ENCODE data around the gene RGCC.
"Not testable (repeated sequence)": the region's sequence is repeated elsewhere in the genome, so short reads cannot be mapped to it uniquely, and the experiment has no call there.

RGCC gene, protein sequence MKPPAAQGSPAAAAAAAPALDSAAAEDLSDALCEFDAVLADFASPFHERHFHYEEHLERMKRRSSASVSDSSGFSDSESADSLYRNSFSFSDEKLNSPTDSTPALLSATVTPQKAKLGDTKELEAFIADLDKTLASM

DNA sequence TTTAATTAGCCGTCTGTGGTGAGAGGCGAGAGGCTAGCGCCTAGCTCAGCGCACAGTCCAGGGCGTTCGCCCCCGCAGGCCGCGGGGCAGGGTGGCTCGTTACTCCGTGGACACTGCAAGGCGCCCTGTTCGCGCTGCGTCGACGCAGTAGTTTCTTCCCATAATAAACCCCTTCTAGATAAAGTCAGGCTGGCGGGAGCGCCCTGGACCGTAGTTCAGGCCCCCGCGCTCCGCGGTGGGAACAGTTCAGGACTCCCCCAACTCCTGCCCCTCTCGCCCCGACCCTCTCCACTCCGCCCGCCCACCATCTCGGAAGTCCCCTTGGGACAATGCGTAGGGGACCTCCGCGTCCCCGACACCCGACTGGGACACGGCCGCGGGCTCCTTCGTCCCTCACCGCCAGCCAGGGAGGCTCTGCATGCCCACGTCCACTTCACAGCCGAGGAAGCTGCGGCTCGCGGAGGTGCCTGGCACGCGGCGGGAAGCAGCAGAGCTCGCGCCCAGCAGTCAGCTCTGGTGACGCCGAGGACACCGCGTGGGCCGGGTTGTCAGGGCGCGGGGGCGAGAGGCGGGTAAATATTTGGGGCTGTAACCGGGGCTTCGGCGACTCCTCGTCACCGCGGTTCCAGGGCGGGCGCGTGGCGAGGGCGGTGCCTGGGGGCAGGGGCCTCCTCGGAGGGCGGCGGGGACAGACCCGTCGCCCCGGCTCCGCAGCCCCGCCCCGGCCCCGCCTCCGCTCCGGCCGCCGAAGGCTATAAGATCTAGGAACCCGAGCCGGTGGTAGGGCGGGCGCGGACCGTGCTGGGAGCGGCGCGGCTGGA lies at the start of gene RGCC:
RGCC (plus strand) TSS at position 783 of the 821 bp plus-strand sequence. CDS start 158 bp downstream, outside the sequence.
- peak; percentile 85 for DNase-seq

DNA sequence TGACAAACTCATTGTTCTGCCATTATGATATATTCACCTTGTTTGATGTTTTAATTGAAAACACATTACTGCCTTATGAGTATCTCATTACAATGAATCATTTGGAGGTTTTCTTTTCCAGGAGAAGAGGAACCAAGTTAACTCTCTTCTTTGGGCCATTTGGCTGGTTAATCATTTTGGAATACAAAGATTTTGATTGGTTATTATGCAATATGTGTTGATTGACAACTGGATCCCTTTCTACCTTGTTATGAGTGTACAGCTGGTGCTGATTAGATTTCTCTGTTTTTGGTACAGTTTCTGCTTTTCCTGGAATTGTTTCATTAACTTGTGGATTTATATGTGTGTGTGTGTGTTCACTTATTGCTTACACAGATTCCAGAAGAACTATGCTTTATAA lies 49.2 kb upstream of the RGCC start:
- no peak for DNase-seq

DNA sequence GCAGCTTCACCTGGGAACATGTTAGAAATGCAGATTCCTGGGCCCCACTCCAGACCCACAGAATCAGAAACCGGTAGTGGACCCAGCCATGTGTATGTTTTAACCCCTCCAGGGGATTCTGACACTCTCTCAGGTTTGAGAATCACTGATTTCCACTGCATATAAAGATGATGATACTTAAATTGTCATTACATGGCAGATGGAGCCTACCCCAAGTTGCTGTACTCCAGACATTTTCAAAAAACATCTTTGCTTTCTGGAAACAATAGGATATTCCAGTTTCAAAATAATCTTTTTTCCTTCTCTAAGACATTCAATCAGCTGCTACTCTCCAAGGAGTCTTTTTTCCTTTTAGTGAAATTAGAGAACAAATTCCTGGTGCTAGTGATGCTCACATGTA lies 48.6 kb upstream of the RGCC start:
- DNase-seq: no peak

DNA sequence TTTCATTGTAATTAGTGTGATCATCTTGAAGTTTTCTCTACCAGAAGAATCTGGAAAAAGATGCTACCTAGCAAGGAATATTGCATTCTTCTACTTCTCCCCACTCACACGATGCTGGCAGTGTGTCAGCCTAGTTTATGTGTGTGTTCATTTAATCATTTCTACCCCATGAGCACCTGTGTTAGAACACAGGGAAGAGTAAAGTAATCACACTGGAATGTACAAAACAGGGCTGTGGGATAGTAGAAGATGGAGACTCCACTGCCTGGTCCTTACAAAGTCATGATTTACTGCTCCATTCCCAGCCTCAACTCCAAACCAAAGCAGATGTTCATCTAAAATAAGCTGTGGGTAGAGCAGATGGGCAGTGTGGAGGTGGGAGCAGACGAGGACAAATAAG lies 47.7 kb upstream of the RGCC start:
- DNase-seq: no peak

DNA sequence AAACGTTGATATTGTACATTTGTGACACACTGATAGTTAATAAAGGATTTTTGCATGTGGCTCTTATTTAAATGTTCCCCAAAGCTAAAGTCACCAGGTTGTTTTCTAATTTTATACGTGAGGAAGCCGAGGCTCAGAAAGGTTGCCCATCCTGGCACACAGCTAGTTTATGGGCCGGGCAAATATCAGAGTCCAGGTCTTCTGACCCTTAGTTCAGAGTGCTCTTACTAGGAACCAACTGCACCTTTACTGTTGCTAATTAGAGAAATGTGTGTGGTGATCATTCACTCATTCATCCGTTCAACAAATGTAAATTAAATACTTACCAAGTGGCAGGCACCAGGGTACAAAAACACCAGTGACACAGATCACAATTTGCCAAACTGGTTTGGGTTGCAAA lies 46.3 kb upstream of the RGCC start:
- no peak for DNase-seq

DNA sequence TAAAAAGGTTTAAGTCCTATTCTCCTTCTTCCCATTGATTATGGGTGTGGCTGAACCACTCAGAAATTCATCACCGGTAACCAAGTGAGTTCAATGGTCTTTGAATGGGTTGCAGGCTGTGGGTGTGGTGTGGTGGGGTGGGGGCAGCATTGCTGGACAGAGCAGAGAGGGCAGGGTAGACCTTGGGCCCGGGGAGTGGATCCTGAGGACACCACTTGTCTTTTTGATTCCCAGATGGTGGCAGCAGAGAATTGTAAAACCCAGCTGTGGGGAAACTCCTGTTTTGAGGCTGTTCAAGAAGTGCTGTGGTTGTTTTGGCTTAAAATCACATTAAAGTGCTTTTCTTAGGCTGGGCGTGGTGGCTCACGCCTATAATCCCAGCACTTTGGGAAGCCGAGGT lies 45.8 kb upstream of the RGCC start:
- DNase-seq: no peak

DNA sequence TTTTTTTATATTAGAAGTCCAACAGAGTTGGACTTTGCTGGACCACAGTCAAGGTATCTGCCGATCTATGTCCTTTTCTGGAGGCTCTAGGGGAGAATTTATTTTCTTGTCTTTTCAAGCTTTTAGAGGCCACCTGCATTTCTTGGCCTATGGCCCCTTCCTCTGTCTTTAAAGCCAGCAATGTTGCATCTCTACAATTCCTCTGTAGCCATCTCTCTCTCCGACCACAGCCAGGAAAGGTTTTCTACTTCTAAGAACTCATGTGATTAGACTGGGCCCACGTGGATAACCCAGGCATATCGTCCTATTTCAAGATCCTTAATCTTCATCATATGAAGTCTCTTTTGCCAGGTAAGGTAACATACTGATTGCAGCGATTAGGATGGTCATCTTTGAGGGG lies 43.5 kb upstream of the RGCC start:
- no peak for DNase-seq

DNA sequence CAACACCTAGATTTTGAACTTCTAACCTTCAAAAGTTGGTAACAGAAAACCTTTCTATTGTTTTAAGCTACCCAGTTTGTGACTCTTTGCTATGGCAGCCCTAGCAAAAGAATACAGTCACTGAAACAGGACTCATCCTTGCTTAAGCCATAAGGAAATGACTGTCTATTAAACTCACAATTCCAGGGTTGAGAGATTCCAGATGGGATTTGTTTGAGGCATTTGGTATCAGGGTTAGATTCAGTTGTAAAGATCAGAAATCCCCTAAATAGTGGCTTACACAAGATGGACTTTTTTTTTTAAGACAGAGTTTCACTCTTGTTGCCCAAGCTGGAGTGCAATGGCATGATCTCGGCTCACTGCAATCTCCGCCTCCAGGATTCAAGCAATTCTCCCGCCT lies 41.1 kb upstream of the RGCC start:
- DNase-seq: no peak

DNA sequence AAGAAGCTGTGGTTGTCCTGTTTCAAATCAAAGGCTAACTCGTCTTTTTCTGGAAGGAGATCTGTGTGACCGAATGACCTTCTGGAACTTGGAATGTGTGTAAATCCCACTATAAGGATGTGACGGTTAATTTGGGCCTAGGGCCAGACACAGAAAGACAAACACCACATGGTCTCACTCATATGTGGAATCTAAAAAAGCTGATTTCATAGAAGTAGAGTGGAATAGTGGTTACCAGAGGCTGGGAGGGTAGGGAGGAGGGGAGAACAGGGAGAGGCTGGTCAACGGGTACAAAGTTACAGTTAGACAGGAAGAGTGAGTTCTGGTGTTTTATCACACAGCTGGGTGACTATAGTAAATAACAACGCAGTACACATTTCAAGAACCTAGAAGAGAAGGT lies 39.3 kb upstream of the RGCC start:
- no peak for DNase-seq

DNA sequence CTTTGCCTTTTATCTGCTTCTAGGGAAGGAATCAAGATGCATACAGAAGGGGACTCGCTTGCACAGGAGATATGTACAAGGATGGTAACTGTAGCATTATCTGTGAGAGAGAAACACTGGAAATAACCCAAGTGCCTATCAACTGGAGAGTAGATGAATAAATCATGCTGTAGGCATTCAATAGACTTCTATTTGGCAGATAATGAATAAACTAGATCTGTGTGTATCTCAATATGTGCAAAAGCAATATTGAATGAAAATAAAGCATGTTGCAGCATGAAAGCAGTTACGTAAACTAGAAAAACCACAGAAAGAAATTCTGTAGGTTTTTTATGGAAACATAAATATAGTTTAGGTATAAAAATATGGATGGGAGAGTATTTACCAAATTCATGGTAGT lies 38.6 kb upstream of the RGCC start:
- no peak for DNase-seq

DNA sequence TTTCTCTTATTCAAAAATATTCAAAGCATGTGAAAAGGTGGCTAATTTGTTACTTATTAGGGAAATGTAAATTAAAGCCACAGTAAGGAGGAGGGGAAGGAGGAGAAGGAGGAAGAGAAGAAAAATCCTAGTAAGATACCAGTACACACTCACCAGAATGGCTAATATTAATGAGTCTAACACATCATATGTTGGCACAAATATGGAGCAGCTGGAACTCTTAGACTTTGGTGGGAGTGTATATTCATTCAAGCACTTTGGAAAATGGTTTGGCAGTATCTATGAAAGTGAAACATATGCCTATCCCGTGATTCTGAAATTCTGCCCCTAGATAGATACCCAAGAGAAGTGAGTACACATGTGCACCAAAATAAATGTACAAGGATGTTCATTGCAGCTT lies 38.1 kb upstream of the RGCC start:
- no peak for DNase-seq

DNA sequence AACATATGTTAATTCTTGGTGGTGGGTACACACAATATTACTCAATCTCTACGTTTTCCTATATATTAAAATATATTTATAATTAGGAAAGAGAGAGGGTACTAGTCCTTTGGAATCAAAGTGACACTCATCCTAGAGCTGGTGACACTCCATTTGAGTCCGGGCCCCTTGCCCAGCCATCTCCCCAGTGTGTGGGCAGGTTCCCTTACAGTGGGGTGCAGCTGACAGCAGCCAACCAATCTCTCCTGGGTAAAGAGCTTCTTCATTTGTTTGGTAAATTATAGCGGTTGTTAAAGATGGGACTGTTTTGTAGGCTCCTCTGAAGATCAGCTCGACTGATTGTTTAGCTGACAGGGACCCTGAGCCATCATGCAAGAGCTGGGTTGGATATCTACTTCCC lies 37.2 kb upstream of the RGCC start:
- DNase-seq: no peak

DNA sequence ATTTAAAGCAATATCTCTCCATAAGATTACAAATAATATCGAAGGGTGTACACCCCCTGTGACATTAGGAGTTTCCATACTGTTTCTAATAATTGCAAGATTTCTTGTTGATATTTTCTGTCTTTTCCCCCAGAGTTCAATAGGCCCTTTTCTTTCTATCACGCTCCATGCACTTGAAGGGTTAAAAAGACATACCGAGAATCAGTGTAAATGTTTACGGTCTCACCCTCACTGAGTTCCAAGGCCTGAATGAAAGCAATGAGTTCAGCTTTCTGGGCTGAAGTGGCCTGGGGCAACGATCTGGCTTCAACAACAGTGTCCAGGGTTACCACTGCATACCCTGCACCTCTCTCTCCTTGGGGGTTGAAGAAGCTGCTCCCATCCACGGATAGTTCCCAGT lies 36.0 kb upstream of the RGCC start:
- DNase-seq: not testable (repeated sequence)

DNA sequence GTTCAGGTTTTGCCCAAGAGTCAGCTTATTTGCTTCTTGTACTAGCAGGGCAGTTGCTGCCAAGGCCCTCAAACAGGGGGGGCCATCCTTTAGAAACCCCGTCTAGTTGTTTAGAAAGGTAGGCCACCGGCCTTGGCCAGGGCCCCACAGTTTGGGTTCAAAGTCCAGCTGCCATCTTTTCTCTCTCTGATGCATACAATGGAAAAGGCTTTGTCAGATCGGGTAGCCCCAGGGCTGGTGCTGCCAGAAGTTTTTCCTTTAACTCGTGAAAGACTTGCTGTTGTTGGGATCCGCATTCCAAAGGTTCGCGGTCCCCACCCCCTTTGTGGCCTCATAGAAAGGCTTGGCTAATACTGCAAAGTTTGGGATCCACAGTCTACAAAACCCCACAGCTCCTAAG lies 35.4 kb upstream of the RGCC start:
- not testable (repeated sequence) for DNase-seq

DNA sequence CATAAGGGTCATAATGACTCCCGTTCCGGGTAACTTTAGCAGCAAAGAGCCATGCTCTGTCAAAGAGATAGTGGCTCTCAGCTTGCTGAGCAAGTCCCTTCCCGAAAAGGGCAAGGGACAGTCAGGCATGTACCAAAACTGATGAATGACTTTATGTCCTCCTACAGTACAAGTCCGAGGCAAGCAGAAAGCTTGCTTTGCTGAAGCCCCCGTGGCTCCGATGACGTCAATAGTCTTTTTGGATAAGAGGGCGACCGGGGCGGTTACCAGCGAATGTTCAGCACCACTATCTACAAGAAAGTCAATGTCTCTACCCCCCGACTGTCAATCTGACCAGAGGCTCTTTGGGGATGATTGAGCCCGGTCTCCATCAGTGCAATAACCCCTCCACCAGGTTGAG lies 34.1 kb upstream of the RGCC start:
- not testable (repeated sequence) for DNase-seq

DNA sequence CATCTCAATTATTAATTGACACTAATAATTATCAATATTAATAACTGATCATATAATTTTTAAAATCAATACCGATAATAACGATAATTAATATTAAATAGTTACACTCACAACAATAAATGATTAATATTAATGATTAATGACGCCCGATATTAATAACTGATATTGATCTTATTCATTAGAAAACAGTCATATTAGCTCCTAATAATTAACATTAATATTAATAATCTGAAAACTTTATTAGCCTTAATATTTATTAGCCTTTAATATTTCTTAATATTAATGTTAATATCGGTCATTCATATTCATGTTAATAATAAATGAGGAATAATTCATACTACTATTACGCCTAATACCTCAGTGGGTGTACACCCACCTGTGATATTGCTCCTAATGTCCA lies 32.7 kb upstream of the RGCC start:
- DNase-seq: not testable (repeated sequence)

DNA sequence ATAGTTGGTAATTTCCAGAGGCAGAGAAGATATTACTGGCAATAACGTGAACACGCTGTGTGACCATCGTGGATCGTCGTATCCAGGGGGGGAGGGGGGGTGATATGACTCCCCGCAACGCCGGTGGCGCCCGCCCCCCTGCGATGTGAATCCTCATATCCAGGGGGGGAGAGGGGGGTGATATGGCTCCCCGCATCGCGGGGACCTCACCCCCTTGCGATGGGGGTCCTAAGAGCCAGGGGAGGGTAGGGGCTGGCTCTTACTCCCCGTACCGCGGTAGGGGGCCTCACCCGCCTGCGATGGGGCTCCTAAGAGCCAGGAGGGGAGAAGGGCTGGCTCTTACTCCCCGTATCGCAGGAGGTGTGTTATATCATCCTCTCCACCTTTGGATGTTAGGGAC lies 31.3 kb upstream of the RGCC start:
- no peak for DNase-seq

DNA sequence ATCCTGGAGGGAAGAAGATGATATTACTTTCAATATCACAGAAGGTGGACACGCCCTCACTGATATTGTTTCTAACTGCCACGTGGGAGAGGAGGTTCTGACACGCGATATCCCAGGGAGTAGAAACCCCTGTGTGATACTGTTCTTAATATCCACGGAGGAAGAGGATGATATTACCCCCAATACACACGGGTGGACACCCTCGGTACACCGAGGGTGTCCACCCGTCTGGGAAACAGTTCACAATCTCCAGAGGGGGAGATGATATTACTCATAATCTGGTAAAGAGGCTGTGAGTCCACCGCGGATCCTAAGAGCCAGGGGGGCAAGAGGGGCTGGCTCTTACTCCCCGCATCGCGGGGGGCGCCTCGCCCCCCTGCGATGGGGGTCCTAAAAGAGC lies 29.7 kb upstream of the RGCC start:
- no peak for DNase-seq

DNA sequence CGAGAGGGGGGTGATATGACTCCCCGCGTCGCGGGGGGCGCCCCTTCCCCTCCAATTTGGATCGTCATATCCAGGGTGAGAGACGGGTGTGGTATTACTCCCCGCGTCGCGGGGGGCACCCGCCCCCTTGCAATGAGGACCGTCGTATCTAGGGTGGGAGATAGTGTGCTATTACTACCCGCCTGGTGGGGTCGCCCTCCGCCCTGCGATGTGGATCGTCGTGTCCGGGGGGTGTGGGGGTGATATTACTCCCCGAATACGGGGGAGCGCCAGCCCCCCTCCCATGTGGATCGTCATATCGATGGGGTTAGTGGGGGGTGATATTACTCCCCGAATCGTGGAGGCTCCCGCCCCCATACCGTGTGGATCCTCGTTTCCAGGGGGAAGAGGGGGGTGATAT lies 29.2 kb upstream of the RGCC start:
- peak; percentile 28 for DNase-seq

DNA sequence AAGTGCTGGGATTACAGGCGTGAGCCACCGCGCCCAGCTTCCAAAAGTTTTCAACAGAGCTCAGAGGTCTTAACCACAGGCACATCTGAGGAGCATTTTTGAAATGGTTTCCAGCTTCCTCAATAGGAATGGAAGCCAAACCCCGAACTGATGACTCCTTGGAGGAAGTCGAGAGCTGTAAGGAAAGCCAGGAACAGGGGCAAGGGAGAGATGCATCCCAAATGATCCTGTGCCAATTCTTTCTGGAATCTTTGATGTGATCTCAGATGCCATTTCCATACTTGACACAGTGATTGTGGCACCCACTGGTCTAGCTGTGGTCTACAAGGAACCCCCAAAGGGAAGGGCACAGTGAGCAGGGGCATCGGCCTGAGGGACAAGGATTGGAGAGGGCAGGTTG lies 23.3 kb upstream of the RGCC start:
- not testable (repeated sequence) for DNase-seq

DNA sequence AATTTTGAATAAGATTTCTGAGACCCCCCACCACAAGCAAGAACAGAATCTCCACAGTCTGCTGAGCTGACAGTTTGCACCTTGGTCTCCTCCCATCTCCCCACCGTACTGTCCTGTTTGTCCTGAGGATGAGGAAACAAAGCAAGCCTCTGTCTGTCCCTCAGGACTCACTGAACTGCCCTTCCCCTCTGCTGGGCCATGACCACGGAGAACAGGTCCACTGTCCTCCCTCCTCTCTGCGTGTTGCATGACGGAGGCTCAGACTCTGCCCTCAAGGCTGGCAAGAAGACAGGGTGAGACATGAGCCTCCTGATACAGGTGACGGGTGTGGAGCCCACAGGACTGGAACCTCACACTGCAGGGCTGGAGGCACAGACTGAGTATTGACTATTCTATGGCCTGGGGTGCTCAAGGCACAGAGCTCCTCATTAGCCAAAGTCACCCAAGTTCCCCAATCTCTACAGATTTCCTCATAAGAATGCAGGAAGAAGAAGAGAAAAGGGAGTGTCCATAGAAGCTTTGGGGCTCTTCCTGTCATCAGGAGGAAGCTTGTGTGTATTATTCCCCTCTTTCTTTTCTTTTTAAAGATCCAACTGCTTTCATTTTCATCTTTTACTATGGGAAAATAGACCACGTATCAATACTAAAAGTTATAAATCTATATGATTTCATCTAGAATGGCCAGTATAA lies 22.4 kb upstream of the RGCC start:
- no peak for DNase-seq

DNA sequence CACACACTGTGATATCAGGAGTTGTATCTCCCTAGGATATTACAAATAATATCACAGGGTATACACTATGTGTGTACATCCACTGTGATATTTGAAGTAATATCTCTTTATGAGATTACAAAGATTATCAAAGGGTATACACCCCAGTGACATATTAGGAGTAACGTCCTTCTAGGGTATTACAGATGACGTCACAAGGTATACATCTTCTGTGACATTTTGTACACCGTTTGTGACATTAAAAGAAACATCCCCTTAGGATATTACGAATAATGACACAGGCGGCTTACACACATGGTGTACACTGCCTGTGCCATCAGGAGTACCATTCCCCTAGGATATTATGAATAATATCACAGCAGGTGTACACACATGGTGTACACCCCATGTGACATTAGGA lies 13.4 kb upstream of the RGCC start:
- no peak for DNase-seq

DNA sequence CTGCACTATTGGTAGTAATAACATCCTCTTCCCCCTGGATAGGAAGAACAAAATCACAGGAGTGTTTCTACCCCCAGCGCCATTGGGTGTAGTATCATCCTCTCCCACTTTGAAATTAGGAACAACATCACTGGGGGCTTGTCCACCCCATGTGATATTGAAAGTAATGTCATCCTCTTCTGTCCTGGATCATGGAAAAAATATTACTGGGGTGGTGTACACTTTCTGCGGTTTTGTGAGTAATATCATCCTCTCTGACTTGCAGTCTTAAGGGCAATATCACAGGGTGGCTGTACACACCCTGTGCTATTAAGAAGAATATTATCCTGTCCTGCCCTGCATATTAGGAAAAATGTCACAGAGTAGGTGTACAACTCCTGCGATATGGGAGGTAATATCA lies 4.9 kb upstream of the RGCC start:
- peak; percentile 31 for DNase-seq

DNA sequence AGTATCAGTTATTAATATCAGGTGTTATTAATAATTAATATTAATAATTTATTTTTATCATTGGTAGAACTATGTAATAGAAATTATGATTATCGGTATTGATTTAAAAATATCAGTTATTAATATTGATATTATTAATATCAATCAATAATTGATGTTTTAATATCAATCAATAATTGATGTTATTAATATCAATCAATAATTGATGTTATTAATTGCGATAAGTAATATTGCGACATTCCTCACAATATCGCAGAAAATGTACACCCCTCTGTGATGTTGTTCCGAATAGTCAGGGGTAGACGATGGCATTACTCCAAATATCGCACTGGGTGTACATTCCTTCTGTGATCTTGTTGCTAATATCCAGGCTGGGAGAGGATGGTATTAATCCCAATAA lies 3.7 kb upstream of the RGCC start:
- no peak for DNase-seq
